GDM1 (cell line): Measurements from ENCODE around the gene AREL1.
A peak's percentile ranks its signal among the peaks of the same experiment; 100 is the strongest.

Source experiments
- DNase-seq: peaks from one replicate; lab custom pipeline; 2025; lab: John Stamatoyannopoulos, UW

AREL1 gene

GRCh38 chr14:74636424-74637177 is 76.3 kb downstream of the AREL1 start:
- no peak for DNase-seq

GRCh38 chr14:74635847-74636246 is 77.0 kb downstream of the AREL1 start:
- DNase-seq: no peak

GRCh38 chr14:74634964-74635363 is 77.9 kb downstream of the AREL1 start:
- no peak for DNase-seq

- DNase-seq: no peak
Observed at GRCh38 chr14:74634481-74634880, 78.4 kb downstream of the AREL1 start.

- DNase-seq: no peak
Observed at GRCh38 chr14:74630881-74631690, 81.8 kb downstream of the AREL1 start.

GRCh38 chr14:74628418-74628817 is 84.5 kb downstream of the AREL1 start:
- no peak for DNase-seq

- peak; percentile 54 for DNase-seq
Observed at GRCh38 chr14:74627076-74627475, 85.8 kb downstream of the AREL1 start.

- DNase-seq: no peak
Observed at GRCh38 chr14:74622257-74622656, 90.6 kb downstream of the AREL1 start.

GRCh38 chr14:74621556-74621955 is 91.3 kb downstream of the AREL1 start:
- DNase-seq: no peak

- DNase-seq: no peak
Observed at GRCh38 chr14:74620923-74621322, 92.0 kb downstream of the AREL1 start.

GRCh38 chr14:74620497-74620921 is 92.4 kb downstream of the AREL1 start:
- DNase-seq: no peak

GRCh38 chr14:74619672-74620131 is 93.2 kb downstream of the AREL1 start:
- no peak for DNase-seq

- DNase-seq: peak; percentile 56
Observed at GRCh38 chr14:74618078-74618952, 94.6 kb downstream of the AREL1 start.

- no peak for DNase-seq
Observed at GRCh38 chr14:74616996-74617700, 95.7 kb downstream of the AREL1 start.

- peak; percentile 15 for DNase-seq
Observed at GRCh38 chr14:74616507-74616906, 96.4 kb downstream of the AREL1 start.

GRCh38 chr14:74615735-74616134 is 97.1 kb downstream of the AREL1 start:
- no peak for DNase-seq

- no peak for DNase-seq
Observed at GRCh38 chr14:74614508-74615495, 98.1 kb downstream of the AREL1 start.

GRCh38 chr14:74613211-74613914 is 99.5 kb downstream of the AREL1 start:
- no peak for DNase-seq

- peak; percentile 78 for DNase-seq
Observed at GRCh38 chr14:74612350-74613021, 100.4 kb downstream of the AREL1 start.
